Measurements from ENCODE around the gene BCAS1.
A peak's percentile ranks its signal among the peaks of the same experiment; 100 is the strongest.

Gene BCAS1

GRCh38 chr20:54102543-54102942, 32.1 kb upstream of the BCAS1 start:
- DNase-seq: no peak

DNA sequence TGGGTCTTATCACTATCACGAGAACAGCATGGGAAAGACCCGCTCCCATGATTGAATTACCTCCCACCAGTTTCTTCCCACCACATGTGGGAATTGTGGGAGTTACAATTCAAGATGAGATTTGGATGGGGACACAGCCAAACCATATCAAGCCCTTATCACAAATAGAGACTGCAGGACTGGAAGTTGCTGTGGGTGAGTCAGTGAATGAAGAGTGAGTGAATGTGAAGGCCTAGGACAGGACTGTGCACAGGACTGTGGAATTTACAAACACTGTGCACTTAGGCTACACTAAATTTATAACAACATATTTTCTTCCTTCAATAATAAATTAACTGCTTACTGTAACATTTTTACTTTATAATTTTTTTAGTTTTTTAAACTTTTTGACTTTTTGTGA, 30.2 kb upstream of the BCAS1 start:
- no peak for DNase-seq

DNA sequence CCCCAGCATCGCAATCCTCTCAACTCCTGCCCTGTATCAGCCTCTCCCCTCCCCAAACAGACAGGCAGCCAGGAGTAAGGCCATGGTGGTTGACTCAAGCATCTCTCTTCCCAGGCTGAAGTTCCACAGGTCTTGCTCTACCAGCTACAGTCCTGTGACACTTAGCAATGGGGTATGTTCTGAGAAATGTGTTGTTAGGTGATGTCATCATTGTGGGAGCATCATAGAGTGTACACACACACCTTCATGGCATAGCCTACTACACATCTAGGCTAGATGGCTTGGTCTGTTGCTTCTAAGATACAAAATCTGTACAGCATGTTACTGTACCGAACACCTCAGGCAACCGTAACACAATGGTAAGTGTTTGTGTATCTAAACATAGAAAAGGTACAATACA, 29.5 kb upstream of the BCAS1 start:
- no peak for DNase-seq

- no peak for DNase-seq
Observed at GRCh38 chr20:54098047-54098446, 27.7 kb upstream of the BCAS1 start.

GRCh38 chr20:54097236-54097529, 26.8 kb upstream of the BCAS1 start:
- DNase-seq: no peak

- DNase-seq: no peak
Observed at GRCh38 chr20:54095824-54096223, 25.4 kb upstream of the BCAS1 start.

GRCh38 chr20:54094268-54094580, 23.8 kb upstream of the BCAS1 start:
- no peak for DNase-seq

DNA sequence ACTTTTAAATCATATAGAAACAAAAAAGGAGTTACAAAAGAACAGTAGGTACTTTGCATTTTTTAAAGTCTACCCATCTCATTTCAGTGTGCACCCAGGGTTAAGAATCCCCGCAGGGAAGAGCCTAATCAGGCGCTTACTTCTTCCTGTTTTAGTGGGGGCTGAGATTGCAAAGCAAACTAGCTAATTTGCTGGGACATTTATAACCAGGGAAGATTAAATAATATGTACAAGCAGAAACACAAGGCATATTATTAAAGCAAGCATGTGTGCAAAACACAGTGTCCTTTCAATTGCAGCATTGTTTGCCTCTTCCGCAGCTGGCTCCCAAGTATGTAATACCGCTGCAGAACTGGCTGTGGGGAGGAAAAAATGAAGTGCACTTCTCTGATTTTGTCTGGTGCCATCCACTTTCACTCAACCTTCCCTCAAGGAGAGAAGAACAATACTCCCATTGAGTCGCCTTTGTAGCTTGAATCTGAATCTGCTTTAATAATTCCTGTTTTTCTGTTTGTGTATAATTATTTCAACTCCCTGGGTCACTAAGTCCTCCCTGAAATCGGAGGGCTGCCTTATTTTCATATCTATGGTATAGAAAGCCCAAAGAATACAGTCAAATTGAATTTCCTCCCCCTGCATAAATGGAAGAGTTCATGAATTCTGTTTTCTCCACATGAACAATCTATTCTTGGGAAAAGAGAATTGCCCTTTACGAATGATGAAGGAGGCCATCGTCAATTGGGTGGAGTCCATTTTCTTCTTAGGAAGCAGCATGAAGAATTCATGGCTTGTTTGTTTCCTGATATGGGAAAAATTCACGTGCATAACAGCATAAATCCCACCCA, 23.3 kb upstream of the BCAS1 start:
- DNase-seq: no peak

GRCh38 chr20:54092021-54092420, 21.6 kb upstream of the BCAS1 start:
- no peak for DNase-seq

DNA sequence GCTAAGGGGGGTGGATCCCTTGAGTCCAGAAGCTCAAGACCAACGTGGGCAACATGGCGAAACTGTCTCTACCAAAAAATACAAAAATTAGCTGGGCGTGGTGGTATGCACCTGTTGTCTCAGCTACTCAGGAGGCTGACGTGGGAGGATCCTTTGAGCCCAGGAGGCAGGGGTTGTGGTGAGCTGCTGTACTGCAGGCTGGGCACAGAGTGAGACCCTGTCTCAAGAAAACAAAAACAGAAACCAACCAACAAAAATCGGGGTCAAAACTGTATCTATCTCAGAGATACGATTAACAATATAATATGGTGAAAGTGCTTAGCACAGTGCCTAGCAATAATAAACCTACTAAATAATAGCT, 20.7 kb upstream of the BCAS1 start:
- DNase-seq: no peak

GRCh38 chr20:54090230-54091119, 20.1 kb upstream of the BCAS1 start:
- no peak for DNase-seq

- no peak for DNase-seq
Observed at GRCh38 chr20:54088430-54088829, 18.0 kb upstream of the BCAS1 start.

- DNase-seq: no peak
Observed at GRCh38 chr20:54086507-54087039, 16.2 kb upstream of the BCAS1 start.

- DNase-seq: no peak
Observed at GRCh38 chr20:54085910-54086309, 15.5 kb upstream of the BCAS1 start.

DNA sequence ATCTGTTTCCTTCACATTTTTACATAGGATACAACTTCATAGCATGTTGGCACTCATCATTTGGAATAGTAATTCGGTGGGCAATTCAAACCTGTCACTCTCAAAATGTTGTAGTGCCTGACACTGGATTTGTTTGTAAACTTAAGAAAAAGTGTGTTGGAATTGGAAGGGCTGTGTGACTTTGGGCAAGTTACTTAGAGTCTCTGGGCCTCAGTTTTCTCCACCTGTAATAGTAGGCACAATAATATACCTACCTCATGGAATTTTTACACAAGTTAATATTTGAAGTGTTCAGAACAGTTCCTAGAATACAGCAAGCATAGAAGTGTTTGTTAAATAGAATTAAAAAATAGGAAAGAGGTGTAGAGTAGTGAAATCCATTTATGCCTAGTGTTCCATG, 15.0 kb upstream of the BCAS1 start:
- DNase-seq: no peak

GRCh38 chr20:54084727-54085388, 14.5 kb upstream of the BCAS1 start:
- no peak for DNase-seq

DNA sequence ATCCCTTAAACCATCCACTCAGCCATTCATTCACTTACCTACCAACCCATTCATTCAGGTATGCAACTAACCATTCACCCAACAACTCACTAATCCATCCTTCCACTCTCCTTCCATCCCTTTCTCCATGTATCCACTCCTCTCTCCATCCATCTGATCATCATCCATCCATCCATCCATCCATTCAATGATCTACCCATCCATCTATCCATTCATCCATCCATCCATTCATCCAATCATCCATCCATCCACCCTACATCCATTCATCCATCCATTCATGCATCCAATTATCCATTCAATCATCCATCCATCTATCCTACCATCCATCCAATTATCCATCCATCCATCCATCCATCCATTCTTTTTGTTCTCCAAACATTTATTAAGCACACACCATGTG, 13.8 kb upstream of the BCAS1 start:
- no peak for DNase-seq

DNA sequence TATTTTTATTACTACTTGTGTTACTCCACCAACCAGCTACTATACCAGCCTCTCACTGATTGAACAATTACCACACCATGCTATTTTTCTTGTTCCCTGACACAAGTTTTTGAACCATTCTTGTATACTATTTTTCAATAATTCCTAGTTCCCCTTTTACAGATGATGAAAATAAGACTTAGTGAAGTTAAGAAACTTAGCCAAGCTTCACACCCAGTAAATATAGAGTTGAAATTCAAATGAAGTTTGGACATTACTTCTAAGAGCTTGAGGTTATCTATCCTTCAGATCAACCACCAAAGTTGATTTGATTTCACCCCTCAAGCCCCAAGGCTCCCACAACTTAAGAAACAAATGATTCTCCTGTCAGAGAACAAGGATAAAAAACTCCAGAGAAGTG, 13.1 kb upstream of the BCAS1 start:
- DNase-seq: no peak

- DNase-seq: peak; percentile 45
Observed at GRCh38 chr20:54082100-54082499, 11.7 kb upstream of the BCAS1 start.

- DNase-seq: peak; percentile 91
Observed at GRCh38 chr20:54079652-54080051, 9.3 kb upstream of the BCAS1 start.

GRCh38 chr20:54078296-54078984, 8.0 kb upstream of the BCAS1 start:
- no peak for DNase-seq

GRCh38 chr20:54076259-54076658, 5.9 kb upstream of the BCAS1 start:
- DNase-seq: no peak

GRCh38 chr20:54075322-54075721, 4.9 kb upstream of the BCAS1 start:
- no peak for DNase-seq

All from NCI-H2171 (cell line).